ENCODE results near the gene KCTD5. TPM values are rescaled to one million over a fixed set of nuclear protein-coding genes. Genes with fewer than 3 reads are reported as not detected.

KCTD5 gene
- total and polyA plus RNA-seq, 10 of the 15 experiments (the other 5 are each of a cell fraction or from before 2014, with no cell fraction given) = 0.58 to 56.4 (median 37.3) TPM

- TF ChIP-seq BCLAF1 (IDR thresholded peaks at IDR 0.05) (peak; percentile 60; the same call in 1 of the 2 replicates), EED (IDR thresholded peaks at IDR 0.05; ENCODE audit: low read depth) (0 out of 2 replicates have a peak, but pooled peaks have one; percentile 3), BMI1 (IDR thresholded peaks at IDR 0.05; ENCODE audit: borderline replicate concordance) (no peak), CBFB (IDR thresholded peaks at IDR 0.05; ENCODE audit: low read depth) (peak; percentile 49; the same call in 1 of the 2 replicates), SREBF2 (IDR thresholded peaks at IDR 0.05; ENCODE audit: low read length) (no peak), HDGF (IDR thresholded peaks at IDR 0.05) (peak; percentile 77), BHLHE40 (IDR thresholded peaks at IDR 0.05; ENCODE audit: borderline replicate concordance in 1 of 2, low read depth in 2 of 2, low read length in 1 of 2) (peak; percentile 28 to 64; a peak in 2 of 4 replicates), SMARCA5 (IDR thresholded peaks at IDR 0.05) (peak; percentile 87), POU2F2 (IDR thresholded peaks at IDR 0.05; ENCODE audit: borderline replicate concordance, low read depth, low read length) (peak; percentile 41; the same call in 1 of the 3 replicates), STAT3 (IDR thresholded peaks at IDR 0.05; ENCODE audit: low read depth, low read length) (no peak), RB1 (IDR thresholded peaks at IDR 0.05; ENCODE audit: borderline replicate concordance) (peak; percentile 78; the same call in 1 of the 2 replicates), ZNF384 (IDR thresholded peaks at IDR 0.05; ENCODE audit: borderline replicate concordance, low read depth, low read length) (peak; percentile 45; the same call in 1 of the 2 replicates), TBL1XR1 (IDR thresholded peaks at IDR 0.05; ENCODE audit: low read depth, low read length) (no peak), ZNF274 (IDR thresholded peaks at IDR 0.05; ENCODE audit: insufficient read depth, insufficient read length) (no peak), ATF7 (IDR thresholded peaks at IDR 0.05; ENCODE audit: low read depth) (peak; percentile 38; the same call in 1 of the 2 replicates), PAX5 (IDR thresholded peaks at IDR 0.05; ENCODE audit: borderline replicate concordance, low read depth, low read length) (0 out of 2 replicates have a peak, but pooled peaks have one; percentile 25), NR2F1 (conservative IDR thresholded peaks at IDR 0.05) (peak; percentile 71; the same call in 1 of the 2 replicates), ZBTB4 (CRISPR knock-in tag; IDR thresholded peaks at IDR 0.05) (no peak), ZSCAN29 (IDR thresholded peaks at IDR 0.05) (no peak; the same call in 1 of the 2 replicates), HCFC1 (IDR thresholded peaks at IDR 0.05; ENCODE audit: low read length) (peak; percentile 93), MEF2A (IDR thresholded peaks at IDR 0.05; ENCODE audit: insufficient read depth, low read depth, low read length) (no peak)
Observed at GRCh38 chr16:2752035-2752849, 69.9 kb downstream of the KCTD5 start, which contains the start of gene SRRM2 (continued).

Data from GM12878 (cell line).